ENCODE data around the gene GOLIM4. TPM values are rescaled to one million over a fixed set of nuclear protein-coding genes. Genes with fewer than 3 reads are reported as not detected.
A peak's percentile ranks its signal among the peaks of the same experiment; 100 is the strongest.

Gene GOLIM4
- polyA plus RNA-seq, 1 donor from 2014 or later: 3.2 TPM

DNA sequence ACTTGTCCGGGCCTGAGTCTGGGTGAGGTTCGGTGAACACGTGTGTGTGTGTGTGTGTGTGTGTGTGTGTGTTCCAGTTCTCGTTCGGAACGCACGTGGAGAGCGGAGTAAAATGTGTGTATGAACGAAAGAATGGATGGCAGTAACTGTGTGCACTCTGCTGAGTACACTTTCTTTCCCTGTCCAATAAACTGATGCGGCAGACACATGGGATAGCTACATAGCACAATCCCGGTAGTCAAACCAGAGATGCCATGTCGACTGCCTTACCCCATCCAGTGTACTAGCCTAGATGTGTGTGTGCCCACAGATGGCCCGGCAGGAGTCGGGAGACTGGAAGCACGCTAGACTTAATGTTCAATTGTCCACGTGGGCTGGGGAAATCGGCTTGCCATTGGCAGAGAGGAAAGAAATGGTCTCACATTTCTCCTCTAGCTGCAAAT is 507 bp upstream of the GOLIM4 start:
- H4K20me1 ChIP-seq (ENCODE audit: insufficient read depth): no peaks in the 10 kb centered on the region
- H3K9ac ChIP-seq (ENCODE audit: low read length): peak overlapping the region; percentile 59
- peak overlapping the region; percentile 57 for H2AFZ ChIP-seq (ENCODE audit: low read depth, low read length)
- H3K27me3 ChIP-seq (ENCODE audit: insufficient read depth, low read depth, low read length): no peaks in the 10 kb centered on the region
- no peaks in the 10 kb centered on the region for H3K9me3 ChIP-seq (ENCODE audit: low read length)
- H3K9me2 ChIP-seq (ENCODE audit: insufficient read depth, low read length): no peaks in the 10 kb centered on the region
- peaks cover 26% of the 10 kb centered on the region for H3K79me2 ChIP-seq (replicated peaks; ENCODE audit: insufficient read depth, low read length)
- H3K4me3 ChIP-seq (ENCODE audit: low read length): peak overlapping the region; percentile 92
- H3K4me2 ChIP-seq (ENCODE audit: low read length): peak overlapping the region; percentile 81
- no peak overlapping the region for H3K27ac ChIP-seq (ENCODE audit: low read length)
- no peaks in the 10 kb centered on the region for H3F3A ChIP-seq (ENCODE audit: insufficient read depth, low read length, poor library complexity, severe bottlenecking)
- TF ChIP-seq EP300 (conservative IDR thresholded peaks at IDR 0.05; ENCODE audit: poor library complexity, severe bottlenecking): no peak
- peak; percentile 93 for TF ChIP-seq MXI1 (conservative IDR thresholded peaks at IDR 0.05; ENCODE audit: poor library complexity, severe bottlenecking)
- TF ChIP-seq SMC3 (conservative IDR thresholded peaks at IDR 0.05; ENCODE audit: poor library complexity): no peak
- TF ChIP-seq, protein P1, sequence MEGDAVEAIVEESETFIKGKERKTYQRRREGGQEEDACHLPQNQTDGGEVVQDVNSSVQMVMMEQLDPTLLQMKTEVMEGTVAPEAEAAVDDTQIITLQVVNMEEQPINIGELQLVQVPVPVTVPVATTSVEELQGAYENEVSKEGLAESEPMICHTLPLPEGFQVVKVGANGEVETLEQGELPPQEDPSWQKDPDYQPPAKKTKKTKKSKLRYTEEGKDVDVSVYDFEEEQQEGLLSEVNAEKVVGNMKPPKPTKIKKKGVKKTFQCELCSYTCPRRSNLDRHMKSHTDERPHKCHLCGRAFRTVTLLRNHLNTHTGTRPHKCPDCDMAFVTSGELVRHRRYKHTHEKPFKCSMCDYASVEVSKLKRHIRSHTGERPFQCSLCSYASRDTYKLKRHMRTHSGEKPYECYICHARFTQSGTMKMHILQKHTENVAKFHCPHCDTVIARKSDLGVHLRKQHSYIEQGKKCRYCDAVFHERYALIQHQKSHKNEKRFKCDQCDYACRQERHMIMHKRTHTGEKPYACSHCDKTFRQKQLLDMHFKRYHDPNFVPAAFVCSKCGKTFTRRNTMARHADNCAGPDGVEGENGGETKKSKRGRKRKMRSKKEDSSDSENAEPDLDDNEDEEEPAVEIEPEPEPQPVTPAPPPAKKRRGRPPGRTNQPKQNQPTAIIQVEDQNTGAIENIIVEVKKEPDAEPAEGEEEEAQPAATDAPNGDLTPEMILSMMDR (IDR thresholded peaks at IDR 0.05; ENCODE audit: poor library complexity, severe bottlenecking): no peak
- no peak for TF ChIP-seq RAD21 (conservative IDR thresholded peaks at IDR 0.05)
- TF ChIP-seq POLR2AphosphoS5 (IDR thresholded peaks at IDR 0.05): no peak
- H3K36me3 ChIP-seq (ENCODE audit: insufficient read depth, low read length): no peaks in the 10 kb centered on the region

GRCh38 chr3:168094877-168095610 is 680 bp downstream of the GOLIM4 start:
- no peaks in the 10 kb centered on the region for H3F3A ChIP-seq (ENCODE audit: insufficient read depth, low read length, poor library complexity, severe bottlenecking)
- H3K9me3 ChIP-seq (ENCODE audit: low read length): no peaks in the 10 kb centered on the region
- no peaks in the 10 kb centered on the region for H3K27me3 ChIP-seq (ENCODE audit: insufficient read depth, low read depth, low read length)
- peak overlapping the region; percentile 57 for H2AFZ ChIP-seq (ENCODE audit: low read depth, low read length)
- no peak overlapping the region for H3K27ac ChIP-seq (ENCODE audit: low read length)
- H3K4me3 ChIP-seq (ENCODE audit: low read length): peak overlapping the region; percentile 92
- no peaks in the 10 kb centered on the region for H4K20me1 ChIP-seq (ENCODE audit: insufficient read depth)
- H3K9ac ChIP-seq (ENCODE audit: low read length): peak overlapping the region; percentile 59
- TF ChIP-seq EZH2 (IDR thresholded peaks at IDR 0.05; ENCODE audit: borderline replicate concordance, insufficient read depth, low read length, poor library complexity, severe bottlenecking) (no peak), POLR2AphosphoS5 (IDR thresholded peaks at IDR 0.05) (no peak), RAD21 (conservative IDR thresholded peaks at IDR 0.05) (no peak), TAF1 (IDR thresholded peaks at IDR 0.05; ENCODE audit: low read depth) (no peak), EP300 (conservative IDR thresholded peaks at IDR 0.05; ENCODE audit: poor library complexity, severe bottlenecking) (no peak), SMC3 (conservative IDR thresholded peaks at IDR 0.05; ENCODE audit: poor library complexity) (no peak), MXI1 (conservative IDR thresholded peaks at IDR 0.05; ENCODE audit: poor library complexity, severe bottlenecking) (no peak)
- TF ChIP-seq, protein P2, sequence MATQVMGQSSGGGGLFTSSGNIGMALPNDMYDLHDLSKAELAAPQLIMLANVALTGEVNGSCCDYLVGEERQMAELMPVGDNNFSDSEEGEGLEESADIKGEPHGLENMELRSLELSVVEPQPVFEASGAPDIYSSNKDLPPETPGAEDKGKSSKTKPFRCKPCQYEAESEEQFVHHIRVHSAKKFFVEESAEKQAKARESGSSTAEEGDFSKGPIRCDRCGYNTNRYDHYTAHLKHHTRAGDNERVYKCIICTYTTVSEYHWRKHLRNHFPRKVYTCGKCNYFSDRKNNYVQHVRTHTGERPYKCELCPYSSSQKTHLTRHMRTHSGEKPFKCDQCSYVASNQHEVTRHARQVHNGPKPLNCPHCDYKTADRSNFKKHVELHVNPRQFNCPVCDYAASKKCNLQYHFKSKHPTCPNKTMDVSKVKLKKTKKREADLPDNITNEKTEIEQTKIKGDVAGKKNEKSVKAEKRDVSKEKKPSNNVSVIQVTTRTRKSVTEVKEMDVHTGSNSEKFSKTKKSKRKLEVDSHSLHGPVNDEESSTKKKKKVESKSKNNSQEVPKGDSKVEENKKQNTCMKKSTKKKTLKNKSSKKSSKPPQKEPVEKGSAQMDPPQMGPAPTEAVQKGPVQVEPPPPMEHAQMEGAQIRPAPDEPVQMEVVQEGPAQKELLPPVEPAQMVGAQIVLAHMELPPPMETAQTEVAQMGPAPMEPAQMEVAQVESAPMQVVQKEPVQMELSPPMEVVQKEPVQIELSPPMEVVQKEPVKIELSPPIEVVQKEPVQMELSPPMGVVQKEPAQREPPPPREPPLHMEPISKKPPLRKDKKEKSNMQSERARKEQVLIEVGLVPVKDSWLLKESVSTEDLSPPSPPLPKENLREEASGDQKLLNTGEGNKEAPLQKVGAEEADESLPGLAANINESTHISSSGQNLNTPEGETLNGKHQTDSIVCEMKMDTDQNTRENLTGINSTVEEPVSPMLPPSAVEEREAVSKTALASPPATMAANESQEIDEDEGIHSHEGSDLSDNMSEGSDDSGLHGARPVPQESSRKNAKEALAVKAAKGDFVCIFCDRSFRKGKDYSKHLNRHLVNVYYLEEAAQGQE (IDR thresholded peaks at IDR 0.05; ENCODE audit: borderline replicate concordance): no peak
- TF ChIP-seq, protein P1 (IDR thresholded peaks at IDR 0.05; ENCODE audit: poor library complexity, severe bottlenecking): no peak
- no peaks in the 10 kb centered on the region for H3K36me3 ChIP-seq (ENCODE audit: insufficient read depth, low read length)
- H3K79me2 ChIP-seq (replicated peaks; ENCODE audit: insufficient read depth, low read length): peaks cover 31% of the 10 kb centered on the region
- H3K9me2 ChIP-seq (ENCODE audit: insufficient read depth, low read length): no peaks in the 10 kb centered on the region
- peak overlapping the region; percentile 57 for H3K4me2 ChIP-seq (ENCODE audit: low read length)

Data from neural cell (in vitro differentiated cells).